Endothelial cell of umbilical vein (primary cell): ENCODE data around the gene SLC6A2.

Experiments used
- EZH2 ChIP-seq: IDR thresholded peaks from 2 replicates; pipeline ENCODE4 v1.6.1; 2012; ENCODE audit warnings: borderline replicate concordance, low read depth, mild to moderate bottlenecking, moderate library complexity, low read length, inconsistent platforms; ENCODE audit not compliant: severe bottlenecking
- FOS ChIP-seq: IDR thresholded peaks from 2 replicates; pipeline ENCODE4 v1.6.1; 2011; ENCODE audit warnings: mild to moderate bottlenecking, low read length, moderate library complexity, borderline replicate concordance; ENCODE audit not compliant: insufficient read depth
- JUN ChIP-seq: IDR thresholded peaks from 2 replicates; pipeline ENCODE4 v1.6.1; 2011; ENCODE audit warnings: borderline replicate concordance, low read depth; ENCODE audit not compliant: insufficient read length, insufficient read depth
- MYC ChIP-seq: IDR thresholded peaks from one replicate; pipeline ENCODE4 v1.6.1; 2011; ENCODE audit warnings: mild to moderate bottlenecking, low read depth, low read length
- POLR2A ChIP-seq: IDR thresholded peaks from 2 replicates; pipeline ENCODE4 v1.6.1; 2012; ENCODE audit warnings: low read depth, mild to moderate bottlenecking, control low read depth, low read length
- POLR2AphosphoS5 ChIP-seq: IDR thresholded peaks from 2 replicates; pipeline ENCODE4 v1.6.1; 2012; ENCODE audit warnings: low read depth, mild to moderate bottlenecking, control low read depth, low read length, moderate library complexity; ENCODE audit not compliant: insufficient read depth
- TF ChIP-seq, protein P1 (sequence below), 2 donors: IDR thresholded peaks; 1 replicate in 1 of 2; 2 replicates in 1 of 2; pipeline ENCODE4 v1.5.1; 2011; ENCODE audit warnings: low read length in 2 of 2, mild to moderate bottlenecking in 2 of 2, moderate library complexity in 2 of 2, control low read depth in 1 of 2, inconsistent platforms in 1 of 2, low read depth in 1 of 2; ENCODE audit not compliant: insufficient read depth in 1 of 2; ENCODE audit errors: extremely low read depth in 1 of 2

DNA sequence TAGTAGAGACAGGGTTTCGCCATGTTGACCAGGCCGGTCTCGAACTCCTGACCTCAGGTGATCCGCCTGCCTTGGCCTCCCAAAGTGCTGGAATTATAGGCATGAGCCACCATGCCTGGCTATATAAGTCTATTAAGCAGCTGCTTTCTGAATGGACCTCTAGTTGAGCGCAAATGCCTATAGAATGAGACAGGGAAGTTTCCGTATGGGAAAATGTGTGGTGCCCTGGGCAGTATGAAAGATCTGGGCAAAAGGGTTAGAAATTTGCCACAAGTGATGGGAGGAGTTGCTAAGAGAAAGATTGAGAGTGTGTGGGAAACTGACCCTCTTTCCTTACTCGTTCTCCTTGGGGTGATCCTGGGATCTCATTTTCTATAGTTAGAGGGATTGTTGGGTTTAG lies 26.3 kb downstream of the SLC6A2 start:
- TF ChIP-seq, protein P1, sequence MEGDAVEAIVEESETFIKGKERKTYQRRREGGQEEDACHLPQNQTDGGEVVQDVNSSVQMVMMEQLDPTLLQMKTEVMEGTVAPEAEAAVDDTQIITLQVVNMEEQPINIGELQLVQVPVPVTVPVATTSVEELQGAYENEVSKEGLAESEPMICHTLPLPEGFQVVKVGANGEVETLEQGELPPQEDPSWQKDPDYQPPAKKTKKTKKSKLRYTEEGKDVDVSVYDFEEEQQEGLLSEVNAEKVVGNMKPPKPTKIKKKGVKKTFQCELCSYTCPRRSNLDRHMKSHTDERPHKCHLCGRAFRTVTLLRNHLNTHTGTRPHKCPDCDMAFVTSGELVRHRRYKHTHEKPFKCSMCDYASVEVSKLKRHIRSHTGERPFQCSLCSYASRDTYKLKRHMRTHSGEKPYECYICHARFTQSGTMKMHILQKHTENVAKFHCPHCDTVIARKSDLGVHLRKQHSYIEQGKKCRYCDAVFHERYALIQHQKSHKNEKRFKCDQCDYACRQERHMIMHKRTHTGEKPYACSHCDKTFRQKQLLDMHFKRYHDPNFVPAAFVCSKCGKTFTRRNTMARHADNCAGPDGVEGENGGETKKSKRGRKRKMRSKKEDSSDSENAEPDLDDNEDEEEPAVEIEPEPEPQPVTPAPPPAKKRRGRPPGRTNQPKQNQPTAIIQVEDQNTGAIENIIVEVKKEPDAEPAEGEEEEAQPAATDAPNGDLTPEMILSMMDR (IDR thresholded peaks at IDR 0.05; ENCODE audit: extremely low read depth in 1 of 2, insufficient read depth in 1 of 2, low read depth in 1 of 2, low read length in 2 of 2): no peak
- TF ChIP-seq MYC (no peak), POLR2A (no peak), FOS (no peak), EZH2 (no peak), POLR2AphosphoS5 (no peak), JUN (no peak)
